ENCODE data around the gene BRAF. TPM values are rescaled to one million over a fixed set of nuclear protein-coding genes. Genes with fewer than 3 reads are reported as not detected.
"Not testable (repeated sequence)": the region's sequence is repeated elsewhere in the genome, so short reads cannot be mapped to it uniquely, and the experiment has no call there.

BRAF gene
- total RNA-seq = 10 to 100 TPM; 30.3 to 30.9 TPM

- Mint-ChIP-seq H3K27ac (peak within 1 kb of the TSS; percentile 93), H3K36me3 (ENCODE audit: low read depth) (no peaks in the 10 kb centered on the region), H3K27me3 (no peaks in the 10 kb centered on the region), H3K4me3 (peak within 1 kb of the TSS; percentile 92), H3K4me1 (peaks cover 11% of the 10 kb centered on the region), H3K9me3 (no peaks in the 10 kb centered on the region)
- ChIA-PET CTCF (interaction anchor here (0.6 to 2.7 kb wide), 5 partner anchors 51 to 124 kb away, joined by 3 to 11 read pairs (median 4); no protein-coding TSS in a partner anchor), POLR2A (interaction anchor here (0.6 to 2.8 kb wide), 6 partner anchors 57 to 813 kb away, joined by 3 to 30 read pairs (median 4); partner anchors contain the start of genes AGK, MRPS33 and SSBP1)
- DNase-seq = peak; percentile 93
Observed at GRCh38 chr7:140924821-140925421, at the start of gene BRAF. BRAF (minus strand) TSS chr7:140924929; CDS start chr7:140924703, 226 bp downstream.

GRCh38 chr7:140972876-140973829, 48.4 kb upstream of the BRAF start:
- ChIA-PET CTCF (no interaction called here), POLR2A (no interaction called here)
- DNase-seq = no peak
- no peaks in the 10 kb centered on the region for H3K36me3 Mint-ChIP-seq (ENCODE audit: low read depth)
- H3K27me3 Mint-ChIP-seq = peaks cover 3% of the 10 kb centered on the region
- H3K4me1 Mint-ChIP-seq = no peaks in the 10 kb centered on the region
- no peak overlapping the region for H3K4me3 Mint-ChIP-seq
- no peaks in the 10 kb centered on the region for H3K9me3 Mint-ChIP-seq
- no peak overlapping the region for H3K27ac Mint-ChIP-seq

GRCh38 chr7:140972344-140972743, 47.6 kb upstream of the BRAF start:
- ChIA-PET CTCF (no interaction called here), POLR2A (no interaction called here)
- Mint-ChIP-seq H3K9me3 (no peaks in the 10 kb centered on the region), H3K27me3 (peaks cover 6% of the 10 kb centered on the region), H3K4me1 (no peaks in the 10 kb centered on the region), H3K4me3 (no peak overlapping the region), H3K36me3 (ENCODE audit: low read depth) (no peaks in the 10 kb centered on the region), H3K27ac (no peak overlapping the region)
- no peak for DNase-seq

GRCh38 chr7:140967438-140967837, 42.7 kb upstream of the BRAF start:
- no peaks in the 10 kb centered on the region for H3K4me1 Mint-ChIP-seq
- H3K4me3 Mint-ChIP-seq = no peak overlapping the region
- CTCF ChIA-PET = no interaction called here
- no peaks in the 10 kb centered on the region for H3K9me3 Mint-ChIP-seq
- peaks cover 6% of the 10 kb centered on the region for H3K27me3 Mint-ChIP-seq
- no peak overlapping the region for H3K27ac Mint-ChIP-seq
- POLR2A ChIA-PET = no interaction called here
- DNase-seq = no peak
- H3K36me3 Mint-ChIP-seq (ENCODE audit: low read depth) = no peaks in the 10 kb centered on the region

GRCh38 chr7:140966561-140967233, 42.0 kb upstream of the BRAF start:
- CTCF ChIA-PET = no interaction called here
- no peak for DNase-seq
- H3K4me3 Mint-ChIP-seq = no peak overlapping the region

GRCh38 chr7:140961117-140961516, 36.4 kb upstream of the BRAF start:
- POLR2A ChIA-PET = no interaction called here
- H3K36me3 Mint-ChIP-seq (ENCODE audit: low read depth) = no peaks in the 10 kb centered on the region
- no peaks in the 10 kb centered on the region for H3K9me3 Mint-ChIP-seq
- DNase-seq = no peak
- H3K4me3 Mint-ChIP-seq = no peak overlapping the region
- no peaks in the 10 kb centered on the region for H3K27me3 Mint-ChIP-seq
- no peak overlapping the region for H3K27ac Mint-ChIP-seq
- no peaks in the 10 kb centered on the region for H3K4me1 Mint-ChIP-seq
- CTCF ChIA-PET = no interaction called here

More at GRCh38 chr7:140966561-140967233, 42.0 kb upstream of the BRAF start:
- POLR2A ChIA-PET = interaction anchor here (0.6 kb wide), 1 partner anchor 188 kb away, joined by 3 read pairs; no protein-coding TSS in a partner anchor
- Mint-ChIP-seq H3K36me3 (ENCODE audit: low read depth) (no peaks in the 10 kb centered on the region), H3K9me3 (no peaks in the 10 kb centered on the region), H3K27ac (no peak overlapping the region), H3K4me1 (no peaks in the 10 kb centered on the region), H3K27me3 (peaks cover 6% of the 10 kb centered on the region)

- CTCF ChIA-PET; H3K4me1 Mint-ChIP-seq; H3K36me3 Mint-ChIP-seq (ENCODE audit: low read depth); H3K9me3 Mint-ChIP-seq; H3K27ac Mint-ChIP-seq; H3K4me3 Mint-ChIP-seq; H3K27me3 Mint-ChIP-seq; DNase-seq; POLR2A ChIA-PET: not testable (repeated sequence)
Observed at GRCh38 chr7:140956997-140957396, 32.3 kb upstream of the BRAF start.

- H3K4me3 Mint-ChIP-seq = no peak overlapping the region
- no peaks in the 10 kb centered on the region for H3K36me3 Mint-ChIP-seq (ENCODE audit: low read depth)
- no peaks in the 10 kb centered on the region for H3K4me1 Mint-ChIP-seq
- POLR2A ChIA-PET = no interaction called here
- CTCF ChIA-PET = no interaction called here
- peaks cover 2% of the 10 kb centered on the region for H3K27me3 Mint-ChIP-seq
- DNase-seq = no peak
- H3K9me3 Mint-ChIP-seq = no peaks in the 10 kb centered on the region
- no peak overlapping the region for H3K27ac Mint-ChIP-seq
Observed at GRCh38 chr7:140945940-140946339, 21.2 kb upstream of the BRAF start.

GRCh38 chr7:140942242-140942641, 17.5 kb upstream of the BRAF start:
- H3K27ac Mint-ChIP-seq; H3K4me3 Mint-ChIP-seq; H3K36me3 Mint-ChIP-seq (ENCODE audit: low read depth); H3K4me1 Mint-ChIP-seq; CTCF ChIA-PET; H3K27me3 Mint-ChIP-seq; H3K9me3 Mint-ChIP-seq; DNase-seq; POLR2A ChIA-PET: not testable (repeated sequence)

GRCh38 chr7:140940898-140941297, 16.2 kb upstream of the BRAF start:
- Mint-ChIP-seq H3K27ac (no peak overlapping the region), H3K9me3 (no peaks in the 10 kb centered on the region), H3K4me3 (no peak overlapping the region), H3K4me1 (no peaks in the 10 kb centered on the region), H3K36me3 (ENCODE audit: low read depth) (no peaks in the 10 kb centered on the region), H3K27me3 (no peaks in the 10 kb centered on the region)
- CTCF ChIA-PET = no interaction called here
- no peak for DNase-seq
- POLR2A ChIA-PET = no interaction called here

- peaks cover 2% of the 10 kb centered on the region for H3K27me3 Mint-ChIP-seq
- no peaks in the 10 kb centered on the region for H3K36me3 Mint-ChIP-seq (ENCODE audit: low read depth)
- H3K4me1 Mint-ChIP-seq = no peaks in the 10 kb centered on the region
- no peak overlapping the region for H3K27ac Mint-ChIP-seq
- ChIA-PET CTCF (no interaction called here), POLR2A (interaction anchor here (1.3 kb wide), 1 partner anchor 9 kb away, joined by 5 read pairs; no protein-coding TSS in a partner anchor)
- no peak overlapping the region for H3K4me3 Mint-ChIP-seq
- DNase-seq = no peak
- no peaks in the 10 kb centered on the region for H3K9me3 Mint-ChIP-seq
Observed at GRCh38 chr7:140937702-140938264, 13.1 kb upstream of the BRAF start.

- no peak overlapping the region for H3K4me3 Mint-ChIP-seq
Observed at GRCh38 chr7:140928491-140929309, 4.0 kb upstream of the BRAF start.

More at GRCh38 chr7:140928491-140929309, 4.0 kb upstream of the BRAF start:
- H3K9me3 Mint-ChIP-seq = no peaks in the 10 kb centered on the region
- H3K27me3 Mint-ChIP-seq = peaks cover 6% of the 10 kb centered on the region
- POLR2A ChIA-PET = interaction anchor here (1.6 to 1.8 kb wide), 2 partner anchors 8 to 452 kb away, joined by 3 to 5 read pairs; no protein-coding TSS in a partner anchor
- peaks cover 6% of the 10 kb centered on the region for H3K4me1 Mint-ChIP-seq
- H3K27ac Mint-ChIP-seq = no peak overlapping the region
- DNase-seq = no peak
- CTCF ChIA-PET = no interaction called here
- no peaks in the 10 kb centered on the region for H3K36me3 Mint-ChIP-seq (ENCODE audit: low read depth)

All from activated CD4-positive, alpha-beta memory T cell treated with anti-CD3 and anti-CD28 coated beads, Interleukin-2, amount 10 ng/mL, durations not matched to agents 7 days and 5 days (primary cell).